ENCODE measurements around the gene SPSB4.
A peak's percentile ranks its signal among the peaks of the same experiment; 100 is the strongest.
"Not testable (repeated sequence)": the region's sequence is repeated elsewhere in the genome, so short reads cannot be mapped to it uniquely, and the experiment has no call there.

Gene SPSB4

GRCh38 chr3:141104151-141104821 is 53.1 kb downstream of the SPSB4 start:
- peak overlapping the region; percentile 33 for H3K27ac ChIP-seq (ENCODE audit: insufficient read depth, low read depth, low read length, poor library complexity, severe bottlenecking)
- no peak overlapping the region for H3K4me3 ChIP-seq (ENCODE audit: insufficient read depth, low read depth, low read length)
- peaks cover 24% of the 10 kb centered on the region for H3K4me1 ChIP-seq (ENCODE audit: control insufficient read depth, insufficient read depth, low read length)
- no peaks in the 10 kb centered on the region for H3K9me3 ChIP-seq (ENCODE audit: control insufficient read depth, low read length)
- H3K36me3 ChIP-seq (ENCODE audit: control insufficient read depth, insufficient read depth, low read length) = no peaks in the 10 kb centered on the region
- no peaks in the 10 kb centered on the region for H3K27me3 ChIP-seq (ENCODE audit: control insufficient read depth, insufficient read depth, low read length, poor library complexity, severe bottlenecking)
- 78% methylated on average over 12 of the region's 12 CpGs for WGBS, 2 experiments

- peaks cover 8% of the 10 kb centered on the region for H3K36me3 ChIP-seq (ENCODE audit: control insufficient read depth, insufficient read depth, low read length)
- no peak overlapping the region for H3K4me3 ChIP-seq (ENCODE audit: insufficient read depth, low read depth, low read length)
- no peak overlapping the region for H3K27ac ChIP-seq (ENCODE audit: insufficient read depth, low read depth, low read length, poor library complexity, severe bottlenecking)
- no peaks in the 10 kb centered on the region for H3K27me3 ChIP-seq (ENCODE audit: control insufficient read depth, insufficient read depth, low read length, poor library complexity, severe bottlenecking)
- H3K9me3 ChIP-seq (ENCODE audit: control insufficient read depth, low read length) = peaks cover 3% of the 10 kb centered on the region
- WGBS, 2 experiments = 50 to 51% methylated on average over 6 to 7 of the region's 7 CpGs
- peaks cover 24% of the 10 kb centered on the region for H3K4me1 ChIP-seq (ENCODE audit: control insufficient read depth, insufficient read depth, low read length)
Measured at GRCh38 chr3:141105828-141106628, 54.9 kb downstream of the SPSB4 start.

GRCh38 chr3:141106842-141107241 is 55.7 kb downstream of the SPSB4 start:
- 92 to 96% methylated on average over 1 of the region's 2 CpGs for WGBS, 2 experiments
- H3K4me1 ChIP-seq (ENCODE audit: control insufficient read depth, insufficient read depth, low read length) = peaks cover 24% of the 10 kb centered on the region

GRCh38 chr3:141108039-141108438 is 56.9 kb downstream of the SPSB4 start:
- 89 to 90% methylated on average over 6 of the region's 6 CpGs for WGBS, 2 experiments
- no peaks in the 10 kb centered on the region for H3K27me3 ChIP-seq (ENCODE audit: control insufficient read depth, insufficient read depth, low read length, poor library complexity, severe bottlenecking)
- peaks cover 11% of the 10 kb centered on the region for H3K36me3 ChIP-seq (ENCODE audit: control insufficient read depth, insufficient read depth, low read length)

More at GRCh38 chr3:141106842-141107241, 55.7 kb downstream of the SPSB4 start:
- Histone ChIP-seq H3K9me3 (ENCODE audit: control insufficient read depth, low read length) (peaks cover 3% of the 10 kb centered on the region), H3K27ac (ENCODE audit: insufficient read depth, low read depth, low read length, poor library complexity, severe bottlenecking) (no peak overlapping the region), H3K4me3 (ENCODE audit: insufficient read depth, low read depth, low read length) (no peak overlapping the region), H3K36me3 (ENCODE audit: control insufficient read depth, insufficient read depth, low read length) (peaks cover 9% of the 10 kb centered on the region), H3K27me3 (ENCODE audit: control insufficient read depth, insufficient read depth, low read length, poor library complexity, severe bottlenecking) (no peaks in the 10 kb centered on the region)

GRCh38 chr3:141109751-141110150 is 58.6 kb downstream of the SPSB4 start:
- Histone ChIP-seq H3K27me3 (ENCODE audit: control insufficient read depth, insufficient read depth, low read length, poor library complexity, severe bottlenecking) (no peaks in the 10 kb centered on the region), H3K36me3 (ENCODE audit: control insufficient read depth, insufficient read depth, low read length) (peaks cover 11% of the 10 kb centered on the region), H3K4me1 (ENCODE audit: control insufficient read depth, insufficient read depth, low read length) (peaks cover 3% of the 10 kb centered on the region), H3K4me3 (ENCODE audit: insufficient read depth, low read depth, low read length) (no peak overlapping the region), H3K9me3 (ENCODE audit: control insufficient read depth, low read length) (peaks cover 3% of the 10 kb centered on the region), H3K27ac (ENCODE audit: insufficient read depth, low read depth, low read length, poor library complexity, severe bottlenecking) (no peak overlapping the region)
- 78 to 82% methylated on average over 7 of the region's 7 CpGs for WGBS, 2 experiments

More at GRCh38 chr3:141108039-141108438, 56.9 kb downstream of the SPSB4 start:
- Histone ChIP-seq H3K27ac (ENCODE audit: insufficient read depth, low read depth, low read length, poor library complexity, severe bottlenecking) (no peak overlapping the region), H3K4me1 (ENCODE audit: control insufficient read depth, insufficient read depth, low read length) (peaks cover 20% of the 10 kb centered on the region), H3K9me3 (ENCODE audit: control insufficient read depth, low read length) (peaks cover 3% of the 10 kb centered on the region), H3K4me3 (ENCODE audit: insufficient read depth, low read depth, low read length) (no peak overlapping the region)

GRCh38 chr3:141110322-141110721 is 59.2 kb downstream of the SPSB4 start:
- no peaks in the 10 kb centered on the region for H3K27me3 ChIP-seq (ENCODE audit: control insufficient read depth, insufficient read depth, low read length, poor library complexity, severe bottlenecking)
- H3K36me3 ChIP-seq (ENCODE audit: control insufficient read depth, insufficient read depth, low read length) = peaks cover 11% of the 10 kb centered on the region
- H3K9me3 ChIP-seq (ENCODE audit: control insufficient read depth, low read length) = peaks cover 3% of the 10 kb centered on the region
- H3K27ac ChIP-seq (ENCODE audit: insufficient read depth, low read depth, low read length, poor library complexity, severe bottlenecking) = no peak overlapping the region
- H3K4me3 ChIP-seq (ENCODE audit: insufficient read depth, low read depth, low read length) = no peak overlapping the region
- no peaks in the 10 kb centered on the region for H3K4me1 ChIP-seq (ENCODE audit: control insufficient read depth, insufficient read depth, low read length)

- H3K27ac ChIP-seq (ENCODE audit: insufficient read depth, low read depth, low read length, poor library complexity, severe bottlenecking) = no peak overlapping the region
- H3K4me1 ChIP-seq (ENCODE audit: control insufficient read depth, insufficient read depth, low read length) = no peaks in the 10 kb centered on the region
- 96% methylated on average over 12 of the region's 12 CpGs for WGBS, 2 experiments
- H3K9me3 ChIP-seq (ENCODE audit: control insufficient read depth, low read length) = peaks cover 3% of the 10 kb centered on the region
- H3K4me3 ChIP-seq (ENCODE audit: insufficient read depth, low read depth, low read length) = no peak overlapping the region
- no peaks in the 10 kb centered on the region for H3K27me3 ChIP-seq (ENCODE audit: control insufficient read depth, insufficient read depth, low read length, poor library complexity, severe bottlenecking)
- H3K36me3 ChIP-seq (ENCODE audit: control insufficient read depth, insufficient read depth, low read length) = peaks cover 11% of the 10 kb centered on the region
Measured at GRCh38 chr3:141111364-141112155, 60.4 kb downstream of the SPSB4 start.

- 92 to 95% methylated on average over 3 of the region's 3 CpGs for WGBS, 2 experiments
- H3K27ac ChIP-seq (ENCODE audit: insufficient read depth, low read depth, low read length, poor library complexity, severe bottlenecking) = no peak overlapping the region
- peaks cover 3% of the 10 kb centered on the region for H3K9me3 ChIP-seq (ENCODE audit: control insufficient read depth, low read length)
- H3K4me1 ChIP-seq (ENCODE audit: control insufficient read depth, insufficient read depth, low read length) = no peaks in the 10 kb centered on the region
- H3K27me3 ChIP-seq (ENCODE audit: control insufficient read depth, insufficient read depth, low read length, poor library complexity, severe bottlenecking) = no peaks in the 10 kb centered on the region
- H3K4me3 ChIP-seq (ENCODE audit: insufficient read depth, low read depth, low read length) = no peak overlapping the region
- H3K36me3 ChIP-seq (ENCODE audit: control insufficient read depth, insufficient read depth, low read length) = peaks cover 11% of the 10 kb centered on the region
Measured at GRCh38 chr3:141112686-141113297, 61.6 kb downstream of the SPSB4 start.

GRCh38 chr3:141113680-141114079 is 62.5 kb downstream of the SPSB4 start:
- H3K27ac ChIP-seq (ENCODE audit: insufficient read depth, low read depth, low read length, poor library complexity, severe bottlenecking); H3K9me3 ChIP-seq (ENCODE audit: control insufficient read depth, low read length); H3K4me3 ChIP-seq (ENCODE audit: insufficient read depth, low read depth, low read length); H3K27me3 ChIP-seq (ENCODE audit: control insufficient read depth, insufficient read depth, low read length, poor library complexity, severe bottlenecking); H3K4me1 ChIP-seq (ENCODE audit: control insufficient read depth, insufficient read depth, low read length): not testable (repeated sequence)
- H3K36me3 ChIP-seq (ENCODE audit: control insufficient read depth, insufficient read depth, low read length) = peaks cover 11% of the 10 kb centered on the region
- WGBS, 2 experiments = 94 to 97% methylated on average over 6 of the region's 6 CpGs

All from ectodermal cell (in vitro differentiated cells).